ENCODE results near the gene ZNF19.

Gene ZNF19

GRCh38 chr16:71489122-71489521, at the start of gene ZNF19:
ZNF19 (minus strand) TSS chr16:71489324; CDS start chr16:71482114, 7,210 bp downstream.
- peaks cover 0 to 2% of the 10 kb centered on the region in 2 donors for H3K4me1 ChIP-seq (ENCODE audit: control insufficient read depth in 2 of 2, insufficient read depth in 2 of 2, low read length in 2 of 2)
- H3K36me3 ChIP-seq (ENCODE audit: control insufficient read depth in 2 of 2, insufficient read depth in 2 of 2, low read length in 2 of 2), result no peaks in the 10 kb centered on the region
- H3K9ac ChIP-seq (ENCODE audit: low read depth in 1 of 2, low read length in 2 of 2), result no peak within 1 kb of the TSS
- no peak within 1 kb of the TSS for H3K4me3 ChIP-seq (ENCODE audit: low read length in 2 of 2)
- no peak within 1 kb of the TSS for H3K27ac ChIP-seq (ENCODE audit: low read depth in 2 of 2, low read length in 2 of 2)
- H3K27me3 ChIP-seq (ENCODE audit: control insufficient read depth in 2 of 2, insufficient read depth in 2 of 2, low read length in 2 of 2), result no peaks in the 10 kb centered on the region
- no peaks in the 10 kb centered on the region for H3K9me3 ChIP-seq (ENCODE audit: control insufficient read depth in 2 of 2, low read length in 2 of 2)

- no peak overlapping the region for H3K27ac ChIP-seq (ENCODE audit: low read depth in 2 of 2, low read length in 2 of 2)
Measured at GRCh38 chr16:71537643-71538042, 48.5 kb upstream of the ZNF19 start.

DNA sequence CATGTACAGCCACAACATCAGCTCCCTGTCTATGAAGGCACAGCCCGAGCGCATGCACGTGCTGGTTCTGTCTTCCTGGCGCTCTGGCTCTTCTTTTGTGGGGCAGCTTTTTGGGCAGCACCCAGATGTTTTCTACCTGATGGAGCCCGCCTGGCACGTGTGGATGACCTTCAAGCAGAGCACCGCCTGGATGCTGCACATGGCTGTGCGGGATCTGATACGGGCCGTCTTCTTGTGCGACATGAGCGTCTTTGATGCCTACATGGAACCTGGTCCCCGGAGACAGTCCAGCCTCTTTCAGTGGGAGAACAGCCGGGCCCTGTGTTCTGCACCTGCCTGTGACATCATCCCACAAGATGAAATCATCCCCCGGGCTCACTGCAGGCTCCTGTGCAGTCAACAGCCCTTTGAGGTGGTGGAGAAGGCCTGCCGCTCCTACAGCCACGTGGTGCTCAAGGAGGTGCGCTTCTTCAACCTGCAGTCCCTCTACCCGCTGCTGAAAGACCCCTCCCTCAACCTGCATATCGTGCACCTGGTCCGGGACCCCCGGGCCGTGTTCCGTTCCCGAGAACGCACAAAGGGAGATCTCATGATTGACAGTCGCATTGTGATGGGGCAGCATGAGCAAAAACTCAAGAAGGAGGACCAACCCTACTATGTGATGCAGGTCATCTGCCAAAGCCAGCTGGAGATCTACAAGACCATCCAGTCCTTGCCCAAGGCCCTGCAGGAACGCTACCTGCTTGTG, 47.8 kb upstream of the ZNF19 start:
- no peak overlapping the region for H3K4me3 ChIP-seq (ENCODE audit: low read length in 2 of 2)
- no peaks in the 10 kb centered on the region for H3K9me3 ChIP-seq (ENCODE audit: control insufficient read depth in 2 of 2, low read length in 2 of 2)
- H3K4me1 ChIP-seq (ENCODE audit: control insufficient read depth in 2 of 2, insufficient read depth in 2 of 2, low read length in 2 of 2), result no peaks in the 10 kb centered on the region
- no peak overlapping the region for H3K27ac ChIP-seq (ENCODE audit: low read depth in 2 of 2, low read length in 2 of 2)
- no peaks in the 10 kb centered on the region for H3K27me3 ChIP-seq (ENCODE audit: control insufficient read depth in 2 of 2, insufficient read depth in 2 of 2, low read length in 2 of 2)
- H3K9ac ChIP-seq (ENCODE audit: low read depth in 1 of 2, low read length in 2 of 2), result no peak overlapping the region
- no peaks in the 10 kb centered on the region for H3K36me3 ChIP-seq (ENCODE audit: control insufficient read depth in 2 of 2, insufficient read depth in 2 of 2, low read length in 2 of 2)

More at GRCh38 chr16:71537643-71538042, 48.5 kb upstream of the ZNF19 start:
- Histone ChIP-seq H3K36me3 (ENCODE audit: control insufficient read depth in 2 of 2, insufficient read depth in 2 of 2, low read length in 2 of 2) (no peaks in the 10 kb centered on the region), H3K9ac (ENCODE audit: low read depth in 1 of 2, low read length in 2 of 2) (no peak overlapping the region), H3K4me3 (ENCODE audit: low read length in 2 of 2) (no peak overlapping the region), H3K9me3 (ENCODE audit: control insufficient read depth in 2 of 2, low read length in 2 of 2) (no peaks in the 10 kb centered on the region), H3K27me3 (ENCODE audit: control insufficient read depth in 2 of 2, insufficient read depth in 2 of 2, low read length in 2 of 2) (no peaks in the 10 kb centered on the region), H3K4me1 (ENCODE audit: control insufficient read depth in 2 of 2, insufficient read depth in 2 of 2, low read length in 2 of 2) (no peaks in the 10 kb centered on the region)

- Histone ChIP-seq H3K4me3 (ENCODE audit: low read length in 2 of 2) (no peak overlapping the region), H3K27me3 (ENCODE audit: control insufficient read depth in 2 of 2, insufficient read depth in 2 of 2, low read length in 2 of 2) (no peaks in the 10 kb centered on the region), H3K9me3 (ENCODE audit: control insufficient read depth in 2 of 2, low read length in 2 of 2) (no peaks in the 10 kb centered on the region), H3K9ac (ENCODE audit: low read depth in 1 of 2, low read length in 2 of 2) (no peak overlapping the region), H3K36me3 (ENCODE audit: control insufficient read depth in 2 of 2, insufficient read depth in 2 of 2, low read length in 2 of 2) (no peaks in the 10 kb centered on the region), H3K27ac (ENCODE audit: low read depth in 2 of 2, low read length in 2 of 2) (no peak overlapping the region), H3K4me1 (ENCODE audit: control insufficient read depth in 2 of 2, insufficient read depth in 2 of 2, low read length in 2 of 2) (no peaks in the 10 kb centered on the region)
Measured at GRCh38 chr16:71532366-71532765, 43.2 kb upstream of the ZNF19 start.

DNA sequence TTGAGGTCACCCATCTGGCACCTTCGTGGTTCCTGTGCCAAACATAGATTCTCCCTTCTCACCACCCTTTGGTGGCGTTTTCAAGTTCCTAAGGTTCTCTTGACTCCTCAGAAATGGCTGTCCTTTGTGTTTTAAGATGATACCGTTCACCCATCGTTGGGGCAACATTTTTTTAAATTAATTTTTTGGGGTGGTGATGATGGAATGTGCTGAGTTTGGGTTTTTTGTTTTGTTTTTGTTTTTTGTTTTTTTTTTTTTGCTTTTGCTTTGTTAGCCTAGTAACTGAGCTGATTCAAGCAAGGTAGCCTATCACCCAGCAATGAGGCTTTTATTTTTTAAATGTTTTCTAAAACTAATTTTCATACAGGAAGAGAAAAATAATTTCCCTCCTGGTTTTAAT, 39.7 kb upstream of the ZNF19 start:
- H3K27me3 ChIP-seq (ENCODE audit: control insufficient read depth in 2 of 2, insufficient read depth in 2 of 2, low read length in 2 of 2), result peaks cover 0 to 7% of the 10 kb centered on the region in 2 donors
- no peaks in the 10 kb centered on the region for H3K36me3 ChIP-seq (ENCODE audit: control insufficient read depth in 2 of 2, insufficient read depth in 2 of 2, low read length in 2 of 2)
- no peaks in the 10 kb centered on the region for H3K4me1 ChIP-seq (ENCODE audit: control insufficient read depth in 2 of 2, insufficient read depth in 2 of 2, low read length in 2 of 2)
- no peaks in the 10 kb centered on the region for H3K9me3 ChIP-seq (ENCODE audit: control insufficient read depth in 2 of 2, low read length in 2 of 2)
- no peak overlapping the region for H3K9ac ChIP-seq (ENCODE audit: low read depth in 1 of 2, low read length in 2 of 2)
- H3K4me3 ChIP-seq (ENCODE audit: low read length in 2 of 2), result no peak overlapping the region
- no peak overlapping the region for H3K27ac ChIP-seq (ENCODE audit: low read depth in 2 of 2, low read length in 2 of 2)

DNA sequence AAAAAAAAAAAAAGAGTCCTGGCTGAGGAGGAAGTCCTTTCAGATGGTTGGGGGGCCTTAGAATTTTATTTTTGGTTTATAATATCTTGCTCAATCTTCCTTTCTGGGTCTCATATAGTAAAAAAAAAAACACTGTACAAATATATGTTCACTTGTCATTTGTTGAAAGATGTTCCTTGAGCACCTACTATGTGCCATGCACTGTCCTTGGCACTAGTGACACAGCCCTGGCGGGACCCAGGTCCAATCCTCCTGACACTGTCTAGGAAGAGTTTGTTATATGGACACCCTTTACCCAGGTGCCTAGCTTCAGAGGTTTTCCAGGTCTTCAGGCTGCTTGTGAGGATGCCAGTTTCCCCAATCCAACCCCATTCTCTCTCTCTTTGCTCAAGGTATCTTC, 39.1 kb upstream of the ZNF19 start:
- no peak overlapping the region for H3K4me3 ChIP-seq (ENCODE audit: low read length in 2 of 2)
- H3K4me1 ChIP-seq (ENCODE audit: control insufficient read depth in 2 of 2, insufficient read depth in 2 of 2, low read length in 2 of 2), result no peaks in the 10 kb centered on the region
- peaks cover 0 to 7% of the 10 kb centered on the region in 2 donors for H3K27me3 ChIP-seq (ENCODE audit: control insufficient read depth in 2 of 2, insufficient read depth in 2 of 2, low read length in 2 of 2)
- H3K9ac ChIP-seq (ENCODE audit: low read depth in 1 of 2, low read length in 2 of 2), result no peak overlapping the region
- H3K27ac ChIP-seq (ENCODE audit: low read depth in 2 of 2, low read length in 2 of 2), result no peak overlapping the region
- no peaks in the 10 kb centered on the region for H3K36me3 ChIP-seq (ENCODE audit: control insufficient read depth in 2 of 2, insufficient read depth in 2 of 2, low read length in 2 of 2)
- H3K9me3 ChIP-seq (ENCODE audit: control insufficient read depth in 2 of 2, low read length in 2 of 2), result no peaks in the 10 kb centered on the region

- Histone ChIP-seq H3K9ac (ENCODE audit: low read depth in 1 of 2, low read length in 2 of 2) (no peak within 1 kb of the TSS), H3K4me1 (ENCODE audit: control insufficient read depth in 2 of 2, insufficient read depth in 2 of 2, low read length in 2 of 2) (no peaks in the 10 kb centered on the region), H3K36me3 (ENCODE audit: control insufficient read depth in 2 of 2, insufficient read depth in 2 of 2, low read length in 2 of 2) (no peaks in the 10 kb centered on the region), H3K4me3 (ENCODE audit: low read length in 2 of 2) (no peak within 1 kb of the TSS), H3K27ac (ENCODE audit: low read depth in 2 of 2, low read length in 2 of 2) (no peak within 1 kb of the TSS), H3K9me3 (ENCODE audit: control insufficient read depth in 2 of 2, low read length in 2 of 2) (no peaks in the 10 kb centered on the region), H3K27me3 (ENCODE audit: control insufficient read depth in 2 of 2, insufficient read depth in 2 of 2, low read length in 2 of 2) (peaks cover 0 to 7% of the 10 kb centered on the region in 2 donors)
Measured at GRCh38 chr16:71526111-71526631, 37.0 kb upstream of the ZNF19 start, which contains the start of gene CHST4. CHST4 (plus strand) TSS chr16:71526426; CDS start chr16:71536678, 10,252 bp downstream.

- Histone ChIP-seq H3K4me3 (ENCODE audit: low read length in 2 of 2) (no peak overlapping the region), H3K27me3 (ENCODE audit: control insufficient read depth in 2 of 2, insufficient read depth in 2 of 2, low read length in 2 of 2) (peaks cover 0 to 7% of the 10 kb centered on the region in 2 donors), H3K27ac (ENCODE audit: low read depth in 2 of 2, low read length in 2 of 2) (no peak overlapping the region), H3K4me1 (ENCODE audit: control insufficient read depth in 2 of 2, insufficient read depth in 2 of 2, low read length in 2 of 2) (no peaks in the 10 kb centered on the region), H3K9ac (ENCODE audit: low read depth in 1 of 2, low read length in 2 of 2) (no peak overlapping the region), H3K36me3 (ENCODE audit: control insufficient read depth in 2 of 2, insufficient read depth in 2 of 2, low read length in 2 of 2) (no peaks in the 10 kb centered on the region), H3K9me3 (ENCODE audit: control insufficient read depth in 2 of 2, low read length in 2 of 2) (no peaks in the 10 kb centered on the region)
Measured at GRCh38 chr16:71524566-71525553, 35.7 kb upstream of the ZNF19 start.

GRCh38 chr16:71520550-71520949, 31.4 kb upstream of the ZNF19 start:
- Histone ChIP-seq H3K9ac (ENCODE audit: low read depth in 1 of 2, low read length in 2 of 2) (no peak overlapping the region), H3K4me1 (ENCODE audit: control insufficient read depth in 2 of 2, insufficient read depth in 2 of 2, low read length in 2 of 2) (no peaks in the 10 kb centered on the region), H3K27me3 (ENCODE audit: control insufficient read depth in 2 of 2, insufficient read depth in 2 of 2, low read length in 2 of 2) (peaks cover 0 to 1% of the 10 kb centered on the region in 2 donors), H3K27ac (ENCODE audit: low read depth in 2 of 2, low read length in 2 of 2) (no peak overlapping the region), H3K36me3 (ENCODE audit: control insufficient read depth in 2 of 2, insufficient read depth in 2 of 2, low read length in 2 of 2) (no peaks in the 10 kb centered on the region), H3K4me3 (ENCODE audit: low read length in 2 of 2) (no peak overlapping the region), H3K9me3 (ENCODE audit: control insufficient read depth in 2 of 2, low read length in 2 of 2) (no peaks in the 10 kb centered on the region)

- no peak overlapping the region for H3K9ac ChIP-seq (ENCODE audit: low read depth in 1 of 2, low read length in 2 of 2)
- H3K36me3 ChIP-seq (ENCODE audit: control insufficient read depth in 2 of 2, insufficient read depth in 2 of 2, low read length in 2 of 2), result no peaks in the 10 kb centered on the region
- H3K4me3 ChIP-seq (ENCODE audit: low read length in 2 of 2), result no peak overlapping the region
- no peaks in the 10 kb centered on the region for H3K27me3 ChIP-seq (ENCODE audit: control insufficient read depth in 2 of 2, insufficient read depth in 2 of 2, low read length in 2 of 2)
- no peak overlapping the region for H3K27ac ChIP-seq (ENCODE audit: low read depth in 2 of 2, low read length in 2 of 2)
- peaks cover 3 to 4% of the 10 kb centered on the region in 2 donors for H3K4me1 ChIP-seq (ENCODE audit: control insufficient read depth in 2 of 2, insufficient read depth in 2 of 2, low read length in 2 of 2)
- no peaks in the 10 kb centered on the region for H3K9me3 ChIP-seq (ENCODE audit: control insufficient read depth in 2 of 2, low read length in 2 of 2)
Measured at GRCh38 chr16:71515026-71515425, 25.9 kb upstream of the ZNF19 start.
